Endothelial cell of umbilical vein (primary cell): ENCODE results near the gene UBE2E2. TPM values are rescaled to one million over a fixed set of nuclear protein-coding genes. Genes with fewer than 3 reads are reported as not detected.

Experiments used
- BruUV-seq: library from RNA; stranded (reverse); fragments of 400-500 nt; replicated peaks from 2 replicates; lab custom pipeline; 2021; lab: Mats Ljungman, UMichigan
- CTCF ChIA-PET: fragments of 300-600, 350-600 bp; sonication (Branson Sonifier 250); formaldehyde crosslinking; loops from one replicate; lab custom pipeline; 2021; ENCODE audit warnings: antibody characterized with exemption, inconsistent platforms; lab: Charles Lee
- POLR2A ChIA-PET: fragments of 300-600, 350-600 bp; sonication (Branson Sonifier 250); formaldehyde crosslinking; loops from one replicate; lab custom pipeline; 2021; ENCODE audit warnings: antibody characterized with exemption, inconsistent platforms; lab: Charles Lee
- DNase-seq: peaks from one replicate; pipeline ENCODE4 v3.0.0-alpha.2; 2011; ENCODE audit warnings: low read depth, low spot score
- FAIRE-seq: peaks from 2 replicates; lab custom pipeline; 2011; peaks lifted over from hg19 to GRCh38; lab: Jason Lieb, UNC
- H2AFZ ChIP-seq: 2 replicates; pipeline ENCODE4 v1.6.0; 2012; ENCODE audit warnings: low read depth, low read length, control low read depth, inconsistent platforms
- H3K27ac ChIP-seq: 2 replicates; pipeline ENCODE4 v1.5.1; 2011; ENCODE audit warnings: low read depth, mild to moderate bottlenecking, control low read depth, low read length, moderate library complexity; ENCODE audit not compliant: insufficient read depth
- H3K27me3 ChIP-seq, 2 experiments: 2 replicates each; pipeline versions ENCODE4 v1.6.0 to v1.6.1; 2011; ENCODE audit warnings: low read length in 2 of 2, mixed read lengths in 1 of 2; ENCODE audit not compliant: control insufficient read depth in 2 of 2, insufficient read depth in 2 of 2
- H3K36me3 ChIP-seq, 2 experiments: 2 replicates in 1 of 2; 3 replicates in 1 of 2; pipeline ENCODE4 v1.5.1; 2011; ENCODE audit warnings: low read length in 2 of 2, mild to moderate bottlenecking in 1 of 2, moderate library complexity in 1 of 2; ENCODE audit not compliant: control insufficient read depth in 2 of 2, insufficient read depth in 2 of 2; ENCODE audit errors: extremely low read depth in 1 of 2
- H3K4me1 ChIP-seq: 3 replicates; pipeline ENCODE4 v1.5.1; 2011; ENCODE audit warnings: mild to moderate bottlenecking, low read length; ENCODE audit not compliant: control insufficient read depth, insufficient read depth; ENCODE audit errors: extremely low read depth
- H3K4me2 ChIP-seq: 2 replicates; pipeline ENCODE4 v1.6.1; 2011; ENCODE audit warnings: low read length, control low read depth, mixed read lengths; ENCODE audit not compliant: insufficient read depth
- H3K4me3 ChIP-seq, 3 experiments: fragments of 200-600 bp in 1 of 3; sonication (generic), shearing (Covaris generic) in 1 of 3; replicated peaks in 1 of 3; 2 replicates each; pipeline ENCODE4 v1.5.1; 2011 to 2016; ENCODE audit warnings: control low read depth in 3 of 3, low read length in 3 of 3, mild to moderate bottlenecking in 2 of 3, inconsistent platforms in 1 of 3, low read depth in 1 of 3, moderate library complexity in 1 of 3; ENCODE audit not compliant: insufficient read depth in 1 of 3
- H3K79me2 ChIP-seq: 2 replicates; pipeline ENCODE4 v1.6.0; 2012; ENCODE audit warnings: low read length, inconsistent platforms; ENCODE audit not compliant: control insufficient read depth, insufficient read depth
- H3K9ac ChIP-seq: replicated peaks from 2 replicates; pipeline ENCODE3; 2011; ENCODE audit warnings: low read length, control low read depth; ENCODE audit not compliant: insufficient read depth; ENCODE audit errors: extremely low read depth
- H3K9me1 ChIP-seq: replicated peaks from 3 replicates; pipeline ENCODE4 v1.6.0; 2011; ENCODE audit warnings: mild to moderate bottlenecking, low read length; ENCODE audit not compliant: control insufficient read depth, insufficient read depth; ENCODE audit errors: extremely low read depth
- H3K9me3 ChIP-seq: replicated peaks from 2 replicates; pipeline ENCODE4 v1.5.1; 2012; ENCODE audit warnings: low read length, inconsistent platforms; ENCODE audit not compliant: control insufficient read depth, insufficient read depth
- H4K20me1 ChIP-seq: replicated peaks from 2 replicates; pipeline ENCODE3; 2011; ENCODE audit warnings: mild to moderate bottlenecking, low read length; ENCODE audit not compliant: control insufficient read depth, insufficient read depth; ENCODE audit errors: extremely low read depth
- CTCF ChIP-seq, 2 donors: IDR thresholded peaks; 1 replicate in 1 of 2; 2 replicates in 1 of 2; pipeline ENCODE4 v1.5.1; 2011; ENCODE audit warnings: low read length in 2 of 2, mild to moderate bottlenecking in 2 of 2, moderate library complexity in 2 of 2, control low read depth in 1 of 2, inconsistent platforms in 1 of 2, low read depth in 1 of 2; ENCODE audit not compliant: insufficient read depth in 1 of 2; ENCODE audit errors: extremely low read depth in 1 of 2
- EZH2 ChIP-seq: IDR thresholded peaks from 2 replicates; pipeline ENCODE4 v1.6.1; 2012; ENCODE audit warnings: borderline replicate concordance, low read depth, mild to moderate bottlenecking, moderate library complexity, low read length, inconsistent platforms; ENCODE audit not compliant: severe bottlenecking
- FOS ChIP-seq: IDR thresholded peaks from 2 replicates; pipeline ENCODE4 v1.6.1; 2011; ENCODE audit warnings: mild to moderate bottlenecking, low read length, moderate library complexity, borderline replicate concordance; ENCODE audit not compliant: insufficient read depth
- GATA2 ChIP-seq: IDR thresholded peaks from 2 replicates; pipeline ENCODE4 v1.7.0; 2011; ENCODE audit warnings: low read depth, mild to moderate bottlenecking, moderate library complexity, mixed read lengths, low read length; ENCODE audit not compliant: insufficient read length, insufficient read depth
- JUN ChIP-seq: IDR thresholded peaks from 2 replicates; pipeline ENCODE4 v1.6.1; 2011; ENCODE audit warnings: borderline replicate concordance, low read depth; ENCODE audit not compliant: insufficient read length, insufficient read depth
- MAX ChIP-seq: IDR thresholded peaks from 2 replicates; pipeline ENCODE4 v1.6.1; 2011; ENCODE audit not compliant: insufficient read depth, insufficient read length
- MYC ChIP-seq: IDR thresholded peaks from one replicate; pipeline ENCODE4 v1.6.1; 2011; ENCODE audit warnings: mild to moderate bottlenecking, low read depth, low read length
- POLR2A ChIP-seq: IDR thresholded peaks from 2 replicates; pipeline ENCODE4 v1.6.1; 2012; ENCODE audit warnings: low read depth, mild to moderate bottlenecking, control low read depth, low read length
- POLR2AphosphoS5 ChIP-seq: IDR thresholded peaks from 2 replicates; pipeline ENCODE4 v1.6.1; 2012; ENCODE audit warnings: low read depth, mild to moderate bottlenecking, control low read depth, low read length, moderate library complexity; ENCODE audit not compliant: insufficient read depth
- dilution Hi-C: fragments of 300-500 bp; cut with MboI; formaldehyde crosslinking; loops from one replicate; pipeline ENCODE4 v1.15.0; 2019; ENCODE audit warnings: low sequenced_read_pairs; ENCODE audit not compliant: extremely low pct_ligation_motif_present
- intact Hi-C: fragments of 100-400 bp; cut with micrococcal nuclease; formaldehyde crosslinking; loops from one replicate; pipeline ENCODE4 v1.10.0; 2022
- polyA plus RNA-seq, 4 experiments: library from polyadenylated mRNA; depleted of rRNA in 3 of 4; stranded (reverse) in 3 of 4; unstranded in 1 of 4; fragments of >200 nt; gene quantifications; 2 replicates each; pipeline versions ENCODE4 v1.2.1 to v1.2.3, GENCODE V29; 2011 to 2012; ENCODE audit warnings: missing spikeins in 1 of 4
- total RNA-seq: library from RNA; stranded (reverse); gene quantifications from 2 replicates; pipeline ENCODE4 v1.2.3, GENCODE V29; 2021

The UBE2E2 gene
- total and polyA plus RNA-seq, 2 donors (not counting 3 experiments of a cell fraction or from before 2014, with no cell fraction given), result 37.0 to 45.4 TPM

- Histone ChIP-seq H3K9me3 (no peaks in the 10 kb centered on the region), H3K9me1 (no peaks in the 10 kb centered on the region), H3K27me3 (no peaks in the 10 kb centered on the region), H3K27ac (no peak overlapping the region), H3K36me3 (no peaks in the 10 kb centered on the region), H3K9ac (no peak overlapping the region), H4K20me1 (no peaks in the 10 kb centered on the region), H3K4me2 (no peak overlapping the region), H3K4me1 (no peaks in the 10 kb centered on the region), H3K4me3 (no peak overlapping the region), H3K79me2 (no peaks in the 10 kb centered on the region), H2AFZ (no peak overlapping the region)
- no TSS peak for BruUV-seq
- dilution Hi-C loops, result no loop called here
- DNase-seq (no peak), FAIRE-seq (no peak)
- intact Hi-C loops, result no loop called here
- ChIA-PET POLR2A (no interaction called here), CTCF (interaction anchor here (1.7 kb wide), 1 partner anchor 19 kb away, joined by 4 read pairs; no protein-coding TSS in a partner anchor)
- TF ChIP-seq JUN (no peak), EZH2 (no peak), GATA2 (no peak), FOS (no peak), POLR2AphosphoS5 (no peak), MYC (no peak), POLR2A (no peak), CTCF (IDR thresholded peaks at IDR 0.05; ENCODE audit: extremely low read depth in 1 of 2, insufficient read depth in 1 of 2, low read depth in 1 of 2, low read length in 2 of 2) (no peak), MAX (no peak)
Measured at GRCh38 chr3:23533996-23534395, 330.9 kb downstream of the UBE2E2 start.
